Measurements from ENCODE around the gene AMFR. TPM values are rescaled to one million over a fixed set of nuclear protein-coding genes. Genes with fewer than 3 reads are reported as not detected.

The AMFR gene
- total RNA-seq, 2 donors from 2014 or later = 68.7 to 92.4 TPM

DNA sequence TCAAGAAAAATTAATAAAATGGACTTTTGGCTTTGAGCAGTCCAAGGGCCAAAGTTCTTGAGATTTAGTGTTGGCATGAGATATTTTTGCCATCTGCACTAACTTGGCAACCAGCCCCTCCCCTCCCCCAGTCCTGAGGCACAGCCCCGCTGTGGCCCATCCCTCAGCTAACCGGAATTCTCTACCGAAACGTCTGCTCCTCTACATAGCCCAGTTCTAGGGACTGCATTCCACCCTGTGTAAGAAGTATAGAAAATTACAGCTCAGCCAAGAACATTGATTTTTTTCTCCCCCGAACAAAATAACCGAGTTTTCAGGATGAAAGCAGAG lies 97.5 kb downstream of the AMFR start:
- Histone ChIP-seq H3K27ac (no peak overlapping the region), H3K9ac (ENCODE audit: low read depth in 2 of 2, low read length in 2 of 2) (no peak overlapping the region), H3K4me3 (no peak overlapping the region), H3K36me3 (no peaks in the 10 kb centered on the region), H3K27me3 (no peaks in the 10 kb centered on the region), H3K4me1 (no peaks in the 10 kb centered on the region), H3K9me3 (no peaks in the 10 kb centered on the region)
- DNase-seq = no peak
- intact Hi-C loops (cut with DNase I) = loop anchor here (10.0 kb wide), 1 partner anchor 283 kb away; no protein-coding TSS in a partner anchor
- TF ChIP-seq, protein P1, sequence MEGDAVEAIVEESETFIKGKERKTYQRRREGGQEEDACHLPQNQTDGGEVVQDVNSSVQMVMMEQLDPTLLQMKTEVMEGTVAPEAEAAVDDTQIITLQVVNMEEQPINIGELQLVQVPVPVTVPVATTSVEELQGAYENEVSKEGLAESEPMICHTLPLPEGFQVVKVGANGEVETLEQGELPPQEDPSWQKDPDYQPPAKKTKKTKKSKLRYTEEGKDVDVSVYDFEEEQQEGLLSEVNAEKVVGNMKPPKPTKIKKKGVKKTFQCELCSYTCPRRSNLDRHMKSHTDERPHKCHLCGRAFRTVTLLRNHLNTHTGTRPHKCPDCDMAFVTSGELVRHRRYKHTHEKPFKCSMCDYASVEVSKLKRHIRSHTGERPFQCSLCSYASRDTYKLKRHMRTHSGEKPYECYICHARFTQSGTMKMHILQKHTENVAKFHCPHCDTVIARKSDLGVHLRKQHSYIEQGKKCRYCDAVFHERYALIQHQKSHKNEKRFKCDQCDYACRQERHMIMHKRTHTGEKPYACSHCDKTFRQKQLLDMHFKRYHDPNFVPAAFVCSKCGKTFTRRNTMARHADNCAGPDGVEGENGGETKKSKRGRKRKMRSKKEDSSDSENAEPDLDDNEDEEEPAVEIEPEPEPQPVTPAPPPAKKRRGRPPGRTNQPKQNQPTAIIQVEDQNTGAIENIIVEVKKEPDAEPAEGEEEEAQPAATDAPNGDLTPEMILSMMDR (IDR thresholded peaks at IDR 0.05) = no peak

GRCh38 chr16:56327071-56327928 lies 98.0 kb downstream of the AMFR start:
- DNase-seq = no peak
- no peaks in the 10 kb centered on the region for H3K27me3 ChIP-seq
- no peaks in the 10 kb centered on the region for H3K36me3 ChIP-seq
- H3K9me3 ChIP-seq = no peaks in the 10 kb centered on the region
- no peak overlapping the region for H3K4me3 ChIP-seq
- H3K27ac ChIP-seq = no peak overlapping the region
- no peaks in the 10 kb centered on the region for H3K4me1 ChIP-seq
- intact Hi-C loops (cut with DNase I) = loop anchor here (10.0 kb wide), 1 partner anchor 282 kb away; no protein-coding TSS in a partner anchor
- H3K9ac ChIP-seq (ENCODE audit: low read depth in 2 of 2, low read length in 2 of 2) = no peak overlapping the region
- TF ChIP-seq, protein P1 (IDR thresholded peaks at IDR 0.05) = no peak

- intact Hi-C loops (cut with DNase I) = loop anchor here (10.0 kb wide), 1 partner anchor 281 kb away; no protein-coding TSS in a partner anchor
- no peak overlapping the region for H3K4me3 ChIP-seq
- TF ChIP-seq, protein P1 (IDR thresholded peaks at IDR 0.05) = no peak
- no peaks in the 10 kb centered on the region for H3K4me1 ChIP-seq
- no peak overlapping the region for H3K27ac ChIP-seq
- no peaks in the 10 kb centered on the region for H3K36me3 ChIP-seq
- no peak for DNase-seq
- no peaks in the 10 kb centered on the region for H3K9me3 ChIP-seq
- H3K27me3 ChIP-seq = no peaks in the 10 kb centered on the region
- H3K9ac ChIP-seq (ENCODE audit: low read depth in 2 of 2, low read length in 2 of 2) = no peak overlapping the region
Measured at GRCh38 chr16:56325956-56326355, 99.4 kb downstream of the AMFR start.

GRCh38 chr16:56324406-56324805 lies 100.9 kb downstream of the AMFR start:
- intact Hi-C loops (cut with DNase I) = loop anchor here (10.0 kb wide), 1 partner anchor 280 kb away; no protein-coding TSS in a partner anchor
- H3K9me3 ChIP-seq = no peaks in the 10 kb centered on the region
- H3K4me3 ChIP-seq = no peak overlapping the region
- no peaks in the 10 kb centered on the region for H3K36me3 ChIP-seq
- H3K27me3 ChIP-seq = no peaks in the 10 kb centered on the region
- TF ChIP-seq, protein P1 (IDR thresholded peaks at IDR 0.05) = no peak
- DNase-seq = no peak
- H3K4me1 ChIP-seq = no peaks in the 10 kb centered on the region
- no peak overlapping the region for H3K9ac ChIP-seq (ENCODE audit: low read depth in 2 of 2, low read length in 2 of 2)
- H3K27ac ChIP-seq = no peak overlapping the region

DNA sequence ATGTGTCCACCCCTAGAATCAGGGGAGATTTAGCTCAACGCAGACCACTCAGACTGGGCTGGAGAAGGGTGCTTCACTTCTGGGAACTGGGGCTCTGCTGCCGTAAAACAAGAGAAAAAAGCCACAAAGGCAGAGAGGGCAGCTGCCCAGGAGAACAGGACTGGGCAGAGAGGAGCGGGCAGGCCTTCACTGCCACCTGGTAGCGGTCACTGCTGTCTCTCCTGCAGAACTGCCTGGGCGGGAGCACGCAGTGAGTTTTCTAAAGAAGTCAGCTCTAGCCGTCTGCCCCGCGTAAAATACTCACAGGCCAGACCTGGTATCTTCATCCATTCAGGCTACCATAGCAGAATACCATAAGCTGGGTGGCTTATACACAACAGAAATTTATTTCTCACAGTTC lies 103.8 kb downstream of the AMFR start:
- no peaks in the 10 kb centered on the region for H3K4me1 ChIP-seq
- intact Hi-C loops (cut with DNase I) = loop anchor here (10.0 kb wide), 1 partner anchor 277 kb away; no protein-coding TSS in a partner anchor

More for the DNA sequence above, 103.8 kb downstream of the AMFR start:
- H3K27ac ChIP-seq = no peak overlapping the region
- no peaks in the 10 kb centered on the region for H3K36me3 ChIP-seq
- H3K9ac ChIP-seq (ENCODE audit: low read depth in 2 of 2, low read length in 2 of 2) = no peak overlapping the region
- TF ChIP-seq, protein P1 (IDR thresholded peaks at IDR 0.05) = no peak
- no peaks in the 10 kb centered on the region for H3K9me3 ChIP-seq
- H3K27me3 ChIP-seq = no peaks in the 10 kb centered on the region
- no peak for DNase-seq
- no peak overlapping the region for H3K4me3 ChIP-seq
